Erythroblast (primary cell): ENCODE measurements around the gene CFAP58.

Experiments used
- GATA1 ChIP-seq: IDR thresholded peaks from 2 replicates; pipeline ENCODE4 v1.6.1; 2011; ENCODE audit warnings: low read depth, mild to moderate bottlenecking, control low read depth, low read length, moderate library complexity
- POLR2A ChIP-seq: IDR thresholded peaks from 2 replicates; pipeline ENCODE4 v1.6.1; 2011; ENCODE audit warnings: mild to moderate bottlenecking, low read length

DNA sequence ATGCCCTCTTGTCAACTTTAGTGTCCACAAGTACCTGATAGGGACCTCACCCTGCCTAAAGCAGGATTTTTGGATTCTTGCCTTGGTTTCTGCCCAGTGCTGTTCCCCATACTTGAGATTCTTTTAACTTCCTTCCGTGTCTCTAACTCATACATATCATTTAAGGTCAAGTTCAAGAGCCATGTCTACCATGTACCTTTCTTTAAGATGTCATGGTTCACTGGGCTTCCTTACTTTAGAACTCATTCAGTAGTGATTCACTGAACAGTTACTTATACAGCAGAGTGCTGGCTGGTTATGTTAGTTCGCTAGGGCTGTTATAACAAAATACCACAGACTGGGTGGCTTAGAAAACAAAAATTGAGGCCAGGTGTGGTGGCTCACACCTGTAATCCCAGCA lies 5.0 kb upstream of the CFAP58 start:
- TF ChIP-seq POLR2A: no peak
- TF ChIP-seq GATA1: no peak
